Transverse colon (tissue), 3 donors: ENCODE data around the gene ZGLP1.

Experiments used
- POLR2A ChIP-seq: fragments of 450-650 bp; IDR thresholded peaks from one replicate; pipeline ENCODE4 v1.6.1; 2016; ENCODE audit warnings: antibody characterized with exemption, mild to moderate bottlenecking, moderate library complexity
- TF ChIP-seq, protein P1 (sequence below), 5 experiments: fragments of 200-600 bp in 3 of 5; fragments of 450-650 bp in 2 of 5; sonication (generic) in 3 of 5; IDR thresholded peaks; 1 replicate in 2 of 5; 2 replicates in 3 of 5; pipeline ENCODE4 v1.5.1; 2016 to 2017; ENCODE audit warnings: antibody characterized with exemption in 5 of 5, inconsistent platforms in 3 of 5, mild to moderate bottlenecking in 2 of 5, moderate library complexity in 1 of 5

DNA sequence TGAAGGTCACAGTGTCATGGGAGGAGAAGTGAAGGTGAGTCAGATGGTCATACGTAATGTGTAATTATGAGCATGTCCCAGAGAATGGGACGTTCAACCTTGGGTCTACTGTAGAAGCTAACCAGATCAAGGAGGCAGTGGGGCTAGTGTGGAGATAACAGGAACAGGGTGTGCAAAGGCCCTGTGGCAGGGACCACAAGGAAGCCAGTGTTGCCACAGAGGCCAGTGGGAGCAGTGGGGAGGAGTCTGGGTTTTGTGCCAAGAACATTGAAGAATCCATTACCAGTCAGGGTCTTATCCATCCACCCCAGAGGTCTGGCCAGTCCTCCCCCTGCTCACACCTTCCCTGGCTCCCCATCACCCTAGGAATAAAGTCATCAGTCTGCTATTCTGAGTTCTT is 54.3 kb downstream of the ZGLP1 start:
- TF ChIP-seq, protein P1, sequence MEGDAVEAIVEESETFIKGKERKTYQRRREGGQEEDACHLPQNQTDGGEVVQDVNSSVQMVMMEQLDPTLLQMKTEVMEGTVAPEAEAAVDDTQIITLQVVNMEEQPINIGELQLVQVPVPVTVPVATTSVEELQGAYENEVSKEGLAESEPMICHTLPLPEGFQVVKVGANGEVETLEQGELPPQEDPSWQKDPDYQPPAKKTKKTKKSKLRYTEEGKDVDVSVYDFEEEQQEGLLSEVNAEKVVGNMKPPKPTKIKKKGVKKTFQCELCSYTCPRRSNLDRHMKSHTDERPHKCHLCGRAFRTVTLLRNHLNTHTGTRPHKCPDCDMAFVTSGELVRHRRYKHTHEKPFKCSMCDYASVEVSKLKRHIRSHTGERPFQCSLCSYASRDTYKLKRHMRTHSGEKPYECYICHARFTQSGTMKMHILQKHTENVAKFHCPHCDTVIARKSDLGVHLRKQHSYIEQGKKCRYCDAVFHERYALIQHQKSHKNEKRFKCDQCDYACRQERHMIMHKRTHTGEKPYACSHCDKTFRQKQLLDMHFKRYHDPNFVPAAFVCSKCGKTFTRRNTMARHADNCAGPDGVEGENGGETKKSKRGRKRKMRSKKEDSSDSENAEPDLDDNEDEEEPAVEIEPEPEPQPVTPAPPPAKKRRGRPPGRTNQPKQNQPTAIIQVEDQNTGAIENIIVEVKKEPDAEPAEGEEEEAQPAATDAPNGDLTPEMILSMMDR (IDR thresholded peaks at IDR 0.05) = no peak
- TF ChIP-seq POLR2A = no peak
